ENCODE data around the gene SSMEM1.
"Not testable (repeated sequence)": the region's sequence is repeated elsewhere in the genome, so short reads cannot be mapped to it uniquely, and the experiment has no call there.

SSMEM1 gene

DNA sequence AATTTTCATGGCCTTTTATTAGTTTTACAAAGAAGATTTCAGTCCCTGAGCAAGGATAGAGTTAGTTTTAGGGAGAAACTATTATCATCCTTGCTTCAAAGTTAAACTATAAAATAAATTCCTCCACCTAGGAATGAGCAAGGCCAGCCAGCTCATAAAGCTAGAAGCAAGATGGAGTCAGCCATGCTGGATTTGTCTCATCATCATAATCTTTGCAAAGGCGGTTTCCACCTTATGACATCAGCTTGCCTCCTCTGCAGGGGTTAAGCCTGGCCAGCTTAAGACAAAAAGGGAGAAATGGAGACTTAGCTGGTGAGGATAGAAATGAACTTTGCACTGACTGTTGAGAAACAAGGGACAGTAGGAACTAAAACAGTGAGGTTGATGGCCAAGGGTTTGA is 18.7 kb downstream of the SSMEM1 start:
- no peak for DNase-seq
- no peaks in the 10 kb centered on the region for H3K4me1 Mint-ChIP-seq

DNA sequence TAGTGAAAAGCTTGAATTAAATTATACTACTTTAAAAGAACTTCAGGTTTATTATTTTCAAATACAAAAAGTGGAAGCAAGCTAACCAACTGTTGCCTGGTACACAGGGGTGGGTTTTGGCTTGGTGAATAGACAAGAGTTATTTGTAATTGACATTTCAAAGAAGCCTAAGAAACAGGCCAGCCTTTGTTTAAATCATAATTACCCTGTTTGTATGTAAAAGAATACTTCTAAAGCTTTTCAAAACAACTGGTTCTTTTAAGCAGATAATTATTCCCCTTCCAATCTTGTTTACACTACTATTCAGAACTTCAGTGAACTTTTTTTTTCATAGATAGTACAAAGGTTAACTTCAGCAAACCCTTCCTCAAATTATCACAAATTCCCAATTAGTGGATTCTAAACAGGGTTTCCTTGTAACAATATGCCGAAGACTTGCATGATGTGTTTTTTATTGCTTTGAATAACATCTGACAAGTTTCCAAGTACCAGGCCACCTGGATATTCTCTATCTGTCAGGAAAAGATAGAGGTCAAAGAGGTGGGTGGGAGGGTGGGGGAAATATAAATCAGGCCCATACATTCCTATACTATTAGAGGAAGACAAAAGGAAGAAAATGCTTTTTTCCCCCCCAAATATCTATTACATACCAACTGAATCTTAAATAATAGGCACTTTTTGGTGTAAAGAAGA is 20.4 kb downstream of the SSMEM1 start:
- no peaks in the 10 kb centered on the region for H3K9me3 Mint-ChIP-seq
- no peaks in the 10 kb centered on the region for H3K4me1 Mint-ChIP-seq
- ATAC-seq: no peak
- no peak overlapping the region for H3K27ac Mint-ChIP-seq
- H3K27me3 Mint-ChIP-seq: no peaks in the 10 kb centered on the region
- no peak overlapping the region for H3K4me3 Mint-ChIP-seq
- no peak for DNase-seq

More for the DNA sequence above, 18.7 kb downstream of the SSMEM1 start:
- ATAC-seq: no peak
- no peaks in the 10 kb centered on the region for H3K27me3 Mint-ChIP-seq
- peak overlapping the region in 1 of 2 donors; percentile 4 for H3K27ac Mint-ChIP-seq
- no peak overlapping the region for H3K4me3 Mint-ChIP-seq
- no peaks in the 10 kb centered on the region for H3K9me3 Mint-ChIP-seq

DNA sequence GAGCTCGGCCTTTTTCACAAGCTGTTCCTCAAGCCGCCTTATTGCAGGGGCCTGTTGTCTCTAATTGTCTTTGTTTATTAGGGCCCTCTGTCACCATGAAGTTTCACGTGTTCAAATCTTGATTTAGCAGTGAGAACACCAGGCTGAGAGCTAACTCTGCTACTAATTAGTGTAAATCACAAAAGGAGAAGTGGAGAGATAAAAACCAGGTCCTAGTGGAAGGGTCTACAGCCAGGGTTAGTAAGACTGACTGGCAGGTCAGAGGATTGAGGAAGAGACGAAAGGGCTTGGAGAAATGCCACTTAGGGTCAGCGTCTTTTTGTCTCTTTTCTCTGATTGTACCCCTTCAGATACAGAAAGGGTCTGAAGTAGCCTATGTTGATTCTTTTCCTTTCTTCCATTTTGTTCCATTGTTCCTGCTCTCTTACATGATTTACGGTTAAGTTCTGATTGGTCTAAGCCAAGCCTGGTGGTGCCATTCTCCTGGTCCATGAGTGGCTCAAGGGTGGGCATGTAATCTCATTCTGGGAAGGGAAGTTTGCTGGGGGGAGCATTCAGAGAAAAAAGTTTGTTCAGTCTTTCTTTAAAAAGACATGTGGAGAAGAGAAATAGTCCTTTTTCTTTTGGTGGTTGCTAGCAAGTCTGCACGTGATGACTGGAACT is 21.3 kb downstream of the SSMEM1 start:
- H3K9me3 Mint-ChIP-seq: no peaks in the 10 kb centered on the region
- H3K27me3 Mint-ChIP-seq: no peaks in the 10 kb centered on the region
- no peak overlapping the region for H3K4me3 Mint-ChIP-seq
- no peaks in the 10 kb centered on the region for H3K4me1 Mint-ChIP-seq
- ATAC-seq (no peak), DNase-seq (no peak)
- no peak overlapping the region for H3K27ac Mint-ChIP-seq

GRCh38 chr7:130229981-130230380 is 22.3 kb downstream of the SSMEM1 start:
- H3K27ac Mint-ChIP-seq, DNase-seq, H3K4me1 Mint-ChIP-seq, H3K9me3 Mint-ChIP-seq, H3K4me3 Mint-ChIP-seq, H3K27me3 Mint-ChIP-seq, ATAC-seq: not testable (repeated sequence)

GRCh38 chr7:130231792-130232191 is 24.1 kb downstream of the SSMEM1 start:
- DNase-seq: no peak
- no peak for ATAC-seq
- H3K27ac Mint-ChIP-seq: no peak overlapping the region
- no peaks in the 10 kb centered on the region for H3K27me3 Mint-ChIP-seq
- H3K4me1 Mint-ChIP-seq: no peaks in the 10 kb centered on the region
- no peaks in the 10 kb centered on the region for H3K9me3 Mint-ChIP-seq
- H3K4me3 Mint-ChIP-seq: no peak overlapping the region

DNA sequence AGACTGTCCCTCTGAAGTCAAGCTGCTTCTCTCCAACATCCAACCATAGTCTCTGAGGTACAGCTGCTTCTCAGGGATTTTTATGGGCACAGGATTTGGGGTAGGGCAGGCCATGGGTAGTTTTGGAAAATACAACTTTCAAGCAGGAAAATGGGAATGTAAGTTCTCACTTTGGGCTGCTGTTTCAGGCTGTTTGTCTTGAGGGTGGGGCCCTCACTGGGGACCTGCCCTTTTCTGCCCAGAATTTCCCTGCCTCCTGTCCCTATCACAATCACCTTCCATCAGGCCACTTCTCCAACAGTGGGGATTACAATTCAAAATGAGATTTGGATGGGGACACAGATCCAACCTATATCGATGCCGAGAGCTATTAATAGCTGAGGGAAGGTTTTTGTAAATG is 24.5 kb downstream of the SSMEM1 start:
- no peak overlapping the region for H3K27ac Mint-ChIP-seq
- H3K9me3 Mint-ChIP-seq: no peaks in the 10 kb centered on the region
- DNase-seq (no peak), ATAC-seq (no peak)
- H3K4me1 Mint-ChIP-seq: no peaks in the 10 kb centered on the region
- no peaks in the 10 kb centered on the region for H3K27me3 Mint-ChIP-seq
- H3K4me3 Mint-ChIP-seq: no peak overlapping the region

DNA sequence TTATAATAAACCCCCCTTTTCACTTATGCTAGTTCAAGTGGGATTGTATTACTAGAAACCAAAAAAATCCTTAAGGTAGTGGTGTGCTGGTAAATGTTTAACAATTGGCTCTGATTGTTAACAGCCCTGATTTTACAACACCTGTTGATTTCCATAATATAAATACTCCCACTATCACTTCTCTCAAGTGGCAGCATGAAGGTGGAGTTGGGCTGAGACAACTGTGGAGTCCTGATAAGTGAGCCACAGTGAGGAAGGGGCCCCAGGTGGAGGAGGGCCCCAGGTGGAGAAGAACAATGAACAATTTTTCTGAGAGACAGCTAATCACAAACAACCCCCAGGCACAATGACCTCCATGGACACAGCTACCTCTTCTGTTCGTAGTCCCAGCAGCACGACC is 26.4 kb downstream of the SSMEM1 start:
- Mint-ChIP-seq H3K27ac (no peak overlapping the region), H3K9me3 (no peaks in the 10 kb centered on the region), H3K4me3 (no peak overlapping the region), H3K4me1 (no peaks in the 10 kb centered on the region), H3K27me3 (no peaks in the 10 kb centered on the region)
- no peak for ATAC-seq
- DNase-seq: no peak

GRCh38 chr7:130236361-130236760 is 28.7 kb downstream of the SSMEM1 start:
- H3K4me1 Mint-ChIP-seq, ATAC-seq, H3K4me3 Mint-ChIP-seq, H3K27ac Mint-ChIP-seq, DNase-seq, H3K27me3 Mint-ChIP-seq, H3K9me3 Mint-ChIP-seq: not testable (repeated sequence)

- Mint-ChIP-seq H3K9me3 (peaks cover 0 to 15% of the 10 kb centered on the region in 2 donors), H3K4me1 (peaks cover 20% of the 10 kb centered on the region), H3K27me3 (no peaks in the 10 kb centered on the region), H3K4me3 (no peak overlapping the region), H3K27ac (no peak overlapping the region)
- DNase-seq (no peak), ATAC-seq (no peak)
Measured at GRCh38 chr7:130240240-130240639, 32.6 kb downstream of the SSMEM1 start.

DNA sequence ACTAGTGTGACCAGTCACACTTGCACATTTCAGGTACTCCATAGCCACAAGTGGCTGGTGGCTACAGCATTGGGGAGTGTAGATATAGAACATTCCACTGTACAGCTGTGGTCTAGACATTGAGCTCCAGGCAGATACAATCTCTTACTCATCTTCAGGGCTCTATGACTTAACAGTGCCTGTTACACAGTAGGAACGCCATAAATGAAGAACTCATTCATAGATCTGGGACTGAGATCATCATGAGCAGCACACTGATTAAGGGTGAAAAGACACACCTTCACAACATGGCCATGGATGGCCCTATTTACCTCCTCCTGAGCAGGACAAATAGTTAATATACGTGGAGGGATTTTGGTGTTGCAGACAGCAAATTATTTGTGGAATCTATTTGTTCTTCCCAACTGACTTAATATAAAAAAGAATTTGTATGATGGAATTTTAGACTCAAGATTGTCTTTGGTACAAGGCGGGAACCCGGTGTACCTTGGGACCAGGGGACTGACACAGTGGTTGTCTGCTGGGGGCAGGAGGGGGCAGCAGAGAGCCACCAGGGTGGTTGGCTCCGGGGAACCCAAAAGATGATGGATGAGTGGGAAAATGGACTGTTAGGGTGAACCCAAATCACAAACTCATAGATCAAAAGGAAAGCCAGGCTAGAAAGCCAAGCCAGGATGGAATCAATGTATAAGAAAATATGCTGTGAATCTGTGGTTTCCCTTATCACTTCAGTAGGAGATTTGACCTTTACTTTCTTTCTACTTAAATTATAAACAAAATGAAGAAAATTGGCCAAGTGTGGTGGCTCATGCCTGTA is 34.7 kb downstream of the SSMEM1 start:
- Mint-ChIP-seq H3K4me1 (peaks cover 20% of the 10 kb centered on the region), H3K4me3 (peak overlapping the region; percentile 10 to 14), H3K27ac (no peak overlapping the region), H3K27me3 (no peaks in the 10 kb centered on the region), H3K9me3 (peaks cover 0 to 15% of the 10 kb centered on the region in 2 donors)
- ATAC-seq: peak; percentile 85
- peak; percentile 55 to 59 for DNase-seq

- not testable (repeated sequence) for H3K27me3 Mint-ChIP-seq, DNase-seq, ATAC-seq, H3K4me3 Mint-ChIP-seq, H3K27ac Mint-ChIP-seq
- H3K9me3 Mint-ChIP-seq: peaks cover 0 to 15% of the 10 kb centered on the region in 2 donors
- peaks cover 20% of the 10 kb centered on the region for H3K4me1 Mint-ChIP-seq
Measured at GRCh38 chr7:130243486-130243885, 35.8 kb downstream of the SSMEM1 start.

- not testable (repeated sequence) for H3K4me3 Mint-ChIP-seq, H3K27me3 Mint-ChIP-seq, H3K27ac Mint-ChIP-seq, DNase-seq, ATAC-seq
- Mint-ChIP-seq H3K9me3 (peaks cover 0 to 15% of the 10 kb centered on the region in 2 donors), H3K4me1 (peaks cover 20% of the 10 kb centered on the region)
Measured at GRCh38 chr7:130246491-130246890, 38.8 kb downstream of the SSMEM1 start.

DNA sequence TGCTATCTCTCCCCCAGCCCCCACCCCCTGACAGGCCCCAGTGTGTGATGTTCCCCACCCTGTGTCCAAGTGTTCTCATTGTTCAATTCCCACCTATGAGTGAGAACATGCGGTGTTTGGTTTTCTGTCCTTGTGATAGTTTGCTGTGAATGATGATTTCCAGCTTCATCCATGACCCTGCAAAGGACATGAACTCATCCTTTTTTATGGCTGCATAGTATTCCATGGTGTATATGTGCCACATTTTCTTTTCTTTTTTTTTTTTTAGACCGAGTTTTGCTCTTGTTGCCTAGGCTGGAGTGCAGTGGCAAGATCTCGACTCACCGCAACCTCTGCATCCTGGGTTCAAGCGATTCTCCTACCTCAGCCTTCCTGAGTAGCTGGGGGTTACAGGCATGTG is 41.2 kb downstream of the SSMEM1 start:
- H3K4me1 Mint-ChIP-seq, H3K27me3 Mint-ChIP-seq: not testable (repeated sequence)
- peaks cover 19 to 20% of the 10 kb centered on the region in 2 donors for H3K9me3 Mint-ChIP-seq

DNA sequence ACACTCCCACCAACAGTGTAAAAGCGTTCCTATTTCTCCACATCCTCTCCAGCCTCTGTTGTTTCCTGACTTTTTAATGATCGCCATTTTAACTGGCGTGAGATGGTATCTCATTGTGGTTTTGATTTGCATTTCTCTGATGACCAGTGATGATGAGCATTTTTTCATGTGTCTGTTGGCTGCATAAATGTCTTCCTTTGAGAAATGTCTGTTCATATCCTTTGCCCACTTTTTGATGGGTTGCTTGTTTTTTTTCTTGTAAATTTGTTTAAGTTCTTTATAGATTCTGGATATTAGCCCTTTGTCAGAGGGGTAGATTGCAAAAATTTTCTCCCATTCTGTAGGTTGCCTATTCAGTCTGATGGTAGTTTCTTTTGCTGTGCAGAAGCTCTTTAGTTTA is 42.0 kb downstream of the SSMEM1 start:
- H3K4me3 Mint-ChIP-seq, DNase-seq, H3K4me1 Mint-ChIP-seq, H3K27ac Mint-ChIP-seq, H3K27me3 Mint-ChIP-seq, ATAC-seq: not testable (repeated sequence)
- peaks cover 16 to 23% of the 10 kb centered on the region in 2 donors for H3K9me3 Mint-ChIP-seq

More for the DNA sequence above, 41.2 kb downstream of the SSMEM1 start:
- not testable (repeated sequence) for DNase-seq, H3K27ac Mint-ChIP-seq, ATAC-seq, H3K4me3 Mint-ChIP-seq

GRCh38 chr7:130254555-130254954 is 46.9 kb downstream of the SSMEM1 start:
- Mint-ChIP-seq H3K4me1 (no peaks in the 10 kb centered on the region), H3K27me3 (no peaks in the 10 kb centered on the region), H3K9me3 (peaks cover 12 to 23% of the 10 kb centered on the region in 2 donors), H3K27ac (no peak overlapping the region), H3K4me3 (no peak overlapping the region)
- no peak for DNase-seq
- ATAC-seq: no peak

DNA sequence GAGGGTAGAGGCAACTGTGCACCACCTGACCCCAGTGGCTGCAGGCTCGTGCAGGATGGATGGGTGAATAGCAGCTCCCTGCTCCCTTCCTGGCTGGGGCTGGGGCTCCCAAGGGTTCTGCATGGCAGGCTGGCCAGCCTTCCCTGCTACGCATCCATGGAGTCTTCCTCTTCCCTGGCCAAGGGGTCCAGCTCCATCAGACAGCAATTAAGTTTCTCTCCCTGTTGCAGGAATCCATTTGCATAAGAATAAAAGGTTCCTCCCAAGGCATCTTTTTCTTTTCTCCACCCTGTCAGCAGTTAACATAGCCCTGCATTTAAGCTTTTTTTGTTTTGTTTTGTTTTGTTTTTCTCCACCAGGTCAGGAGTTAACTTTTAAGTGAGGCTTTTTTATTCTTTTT is 49.0 kb downstream of the SSMEM1 start:
- H3K4me3 Mint-ChIP-seq: no peak overlapping the region
- no peaks in the 10 kb centered on the region for H3K27me3 Mint-ChIP-seq
- peaks cover 12 to 22% of the 10 kb centered on the region in 2 donors for H3K9me3 Mint-ChIP-seq
- ATAC-seq (no peak), DNase-seq (no peak)
- H3K27ac Mint-ChIP-seq: no peak overlapping the region
- H3K4me1 Mint-ChIP-seq: no peaks in the 10 kb centered on the region
